Activated T-helper 2 cell treated with anti-CD3 and anti-CD28 coated beads, Interferon-gamma antibody, Interleukin-2, Interleukin-4, amounts not matched to agents 10 μg/mL and 5 μg/mL and 100 μg/mL, durations not matched to agents 14 hours and 24 hours and 36 hours (primary cell): Measurements from ENCODE around the gene EXOC3L2. TPM values are rescaled to one million over a fixed set of nuclear protein-coding genes. Genes with fewer than 3 reads are reported as not detected.
"Not testable (repeated sequence)": the region's sequence is repeated elsewhere in the genome, so short reads cannot be mapped to it uniquely, and the experiment has no call there.

ENCODE experiments used
- DNase-seq: peaks from one replicate; pipeline ENCODE4 v3.0.0; 2021; ENCODE audit warnings: low spot score
- H3K27ac Mint-ChIP-seq: one replicate; pipeline ENCODE4 v1.8.0; 2021; ENCODE audit warnings: mixed read lengths
- H3K27me3 Mint-ChIP-seq: one replicate; pipeline ENCODE4 v1.8.0; 2021; ENCODE audit warnings: low read depth, mixed read lengths
- H3K36me3 Mint-ChIP-seq: one replicate; pipeline ENCODE4 v1.8.0; 2021; ENCODE audit warnings: low read depth, mixed read lengths
- H3K4me1 Mint-ChIP-seq: one replicate; pipeline ENCODE4 v1.8.0; 2021; ENCODE audit warnings: low read depth, mixed read lengths
- H3K4me3 Mint-ChIP-seq: one replicate; pipeline ENCODE4 v1.8.0; 2021; ENCODE audit warnings: low read depth, mild to moderate bottlenecking, moderate library complexity, mixed read lengths
- H3K9me3 Mint-ChIP-seq: one replicate; pipeline ENCODE4 v1.8.0; 2021; ENCODE audit warnings: mixed read lengths
- intact Hi-C: fragments of 100-400 bp; cut with micrococcal nuclease; formaldehyde crosslinking; loops from one replicate; pipeline ENCODE4 v1.15.1; 2023
- total RNA-seq: library from RNA; stranded (reverse); gene quantifications from 2 replicates; pipeline ENCODE4 v1.2.3, GENCODE V29; 2022

The EXOC3L2 gene
- total RNA-seq, 1 donor from 2014 or later, result not detected

- Mint-ChIP-seq H3K9me3 (no peaks in the 10 kb centered on the region), H3K27ac (no peak overlapping the region), H3K4me1 (no peaks in the 10 kb centered on the region), H3K36me3 (no peaks in the 10 kb centered on the region), H3K4me3 (no peak overlapping the region), H3K27me3 (peaks cover 22% of the 10 kb centered on the region)
- intact Hi-C loops, result no loop called here
- DNase-seq, result no peak
These were observed 13.3 kb downstream of the EXOC3L2 start for GRCh38 chr19:45231891-45232290.

GRCh38 chr19:45229056-45229455, 16.2 kb downstream of the EXOC3L2 start:
- H3K27ac Mint-ChIP-seq, H3K27me3 Mint-ChIP-seq, DNase-seq, H3K4me3 Mint-ChIP-seq, H3K4me1 Mint-ChIP-seq, intact Hi-C loops, H3K9me3 Mint-ChIP-seq, H3K36me3 Mint-ChIP-seq: not testable (repeated sequence)

GRCh38 chr19:45224645-45225044, 20.6 kb downstream of the EXOC3L2 start:
- no peaks in the 10 kb centered on the region for H3K9me3 Mint-ChIP-seq
- H3K27me3 Mint-ChIP-seq, result peaks cover 9% of the 10 kb centered on the region
- H3K4me1 Mint-ChIP-seq, result no peaks in the 10 kb centered on the region
- H3K36me3 Mint-ChIP-seq, result no peaks in the 10 kb centered on the region
- no peak overlapping the region for H3K4me3 Mint-ChIP-seq
- DNase-seq, result no peak
- H3K27ac Mint-ChIP-seq, result no peak overlapping the region
- intact Hi-C loops, result no loop called here

GRCh38 chr19:45223879-45224278, 21.3 kb downstream of the EXOC3L2 start:
- no peaks in the 10 kb centered on the region for H3K36me3 Mint-ChIP-seq
- peaks cover 2% of the 10 kb centered on the region for H3K4me1 Mint-ChIP-seq
- no peak overlapping the region for H3K4me3 Mint-ChIP-seq
- H3K27me3 Mint-ChIP-seq, result peaks cover 12% of the 10 kb centered on the region
- intact Hi-C loops, result no loop called here
- no peak overlapping the region for H3K27ac Mint-ChIP-seq
- DNase-seq, result no peak
- H3K9me3 Mint-ChIP-seq, result no peaks in the 10 kb centered on the region

- no peak for DNase-seq
- Mint-ChIP-seq H3K4me3 (no peak overlapping the region), H3K27me3 (peaks cover 20% of the 10 kb centered on the region), H3K4me1 (peaks cover 2% of the 10 kb centered on the region), H3K27ac (no peak overlapping the region), H3K9me3 (no peaks in the 10 kb centered on the region), H3K36me3 (no peaks in the 10 kb centered on the region)
- intact Hi-C loops, result no loop called here
These were observed 22.5 kb downstream of the EXOC3L2 start for GRCh38 chr19:45222724-45223123.

GRCh38 chr19:45218911-45219743, 26.1 kb downstream of the EXOC3L2 start:
- no peak for DNase-seq
- Mint-ChIP-seq H3K4me1 (peaks cover 2% of the 10 kb centered on the region), H3K4me3 (no peak overlapping the region), H3K27ac (no peak overlapping the region), H3K9me3 (no peaks in the 10 kb centered on the region), H3K27me3 (peaks cover 45% of the 10 kb centered on the region), H3K36me3 (no peaks in the 10 kb centered on the region)
- intact Hi-C loops, result no loop called here

- H3K27me3 Mint-ChIP-seq, result peaks cover 50% of the 10 kb centered on the region
- intact Hi-C loops, result no loop called here
- no peak for DNase-seq
These were observed 26.8 kb downstream of the EXOC3L2 start for GRCh38 chr19:45218426-45218825.

GRCh38 chr19:45217957-45218334, 27.3 kb downstream of the EXOC3L2 start:
- no peak for DNase-seq
- H3K27me3 Mint-ChIP-seq, result peaks cover 52% of the 10 kb centered on the region
- no peak overlapping the region for H3K4me3 Mint-ChIP-seq
- no peaks in the 10 kb centered on the region for H3K9me3 Mint-ChIP-seq
- H3K4me1 Mint-ChIP-seq, result peaks cover 2% of the 10 kb centered on the region
- intact Hi-C loops, result no loop called here
- H3K36me3 Mint-ChIP-seq, result no peaks in the 10 kb centered on the region
- no peak overlapping the region for H3K27ac Mint-ChIP-seq

More at GRCh38 chr19:45218426-45218825, 26.8 kb downstream of the EXOC3L2 start:
- Mint-ChIP-seq H3K36me3 (no peaks in the 10 kb centered on the region), H3K4me1 (peaks cover 2% of the 10 kb centered on the region), H3K4me3 (no peak overlapping the region), H3K9me3 (no peaks in the 10 kb centered on the region), H3K27ac (no peak overlapping the region)

- Mint-ChIP-seq H3K4me1 (peaks cover 2% of the 10 kb centered on the region), H3K27me3 (peaks cover 53% of the 10 kb centered on the region), H3K27ac (no peak overlapping the region)
These were observed 27.8 kb downstream of the EXOC3L2 start for GRCh38 chr19:45217193-45217956.

GRCh38 chr19:45216667-45217066, 28.5 kb downstream of the EXOC3L2 start:
- Mint-ChIP-seq H3K27me3 (peaks cover 52% of the 10 kb centered on the region), H3K27ac (no peak overlapping the region), H3K36me3 (no peaks in the 10 kb centered on the region), H3K9me3 (no peaks in the 10 kb centered on the region), H3K4me3 (no peak overlapping the region), H3K4me1 (peaks cover 2% of the 10 kb centered on the region)
- no peak for DNase-seq
- intact Hi-C loops, result no loop called here

More at GRCh38 chr19:45217193-45217956, 27.8 kb downstream of the EXOC3L2 start:
- intact Hi-C loops, result no loop called here
- no peak overlapping the region for H3K4me3 Mint-ChIP-seq
- no peak for DNase-seq
- no peaks in the 10 kb centered on the region for H3K36me3 Mint-ChIP-seq
- no peaks in the 10 kb centered on the region for H3K9me3 Mint-ChIP-seq

GRCh38 chr19:45215391-45216191, 29.6 kb downstream of the EXOC3L2 start:
- Mint-ChIP-seq H3K4me3 (no peak overlapping the region), H3K9me3 (no peaks in the 10 kb centered on the region), H3K4me1 (peaks cover 2% of the 10 kb centered on the region), H3K27ac (no peak overlapping the region), H3K27me3 (peaks cover 56% of the 10 kb centered on the region), H3K36me3 (no peaks in the 10 kb centered on the region)
- intact Hi-C loops, result no loop called here
- no peak for DNase-seq

- Mint-ChIP-seq H3K36me3 (no peaks in the 10 kb centered on the region), H3K4me1 (peaks cover 3% of the 10 kb centered on the region), H3K27me3 (peaks cover 43% of the 10 kb centered on the region), H3K27ac (no peak overlapping the region), H3K9me3 (no peaks in the 10 kb centered on the region), H3K4me3 (no peak overlapping the region)
- DNase-seq, result no peak
- intact Hi-C loops, result no loop called here
These were observed 32.2 kb downstream of the EXOC3L2 start for GRCh38 chr19:45213031-45213430.
